HG03432 (cell line): ENCODE data around the gene PTBP3.
"Not testable (repeated sequence)": the region's sequence is repeated elsewhere in the genome, so short reads cannot be mapped to it uniquely, and the experiment has no call there.

Source experiments
- ATAC-seq: cut with Tn5 transposase; IDR thresholded peaks from one replicate; pipeline ENCODE4 v1.9.1; 2021; ENCODE audit warnings: mild to moderate bottlenecking, moderate library complexity; ENCODE audit not compliant: unreplicated experiment

PTBP3 gene

GRCh38 chr9:112274600-112274999 lies 58.8 kb downstream of the PTBP3 start:
- ATAC-seq: no peak

- ATAC-seq: no peak
These were observed 59.5 kb downstream of the PTBP3 start for GRCh38 chr9:112273876-112274275.

- ATAC-seq: no peak
These were observed 61.8 kb downstream of the PTBP3 start for GRCh38 chr9:112271466-112272098.

GRCh38 chr9:112268413-112268812 lies 65.0 kb downstream of the PTBP3 start:
- ATAC-seq: no peak

- ATAC-seq: not testable (repeated sequence)
These were observed 66.3 kb downstream of the PTBP3 start for GRCh38 chr9:112267086-112267485.

GRCh38 chr9:112265391-112265790 lies 68.0 kb downstream of the PTBP3 start:
- ATAC-seq: no peak

GRCh38 chr9:112262577-112262976 lies 70.8 kb downstream of the PTBP3 start:
- ATAC-seq: no peak

GRCh38 chr9:112261133-112261532 lies 72.3 kb downstream of the PTBP3 start:
- no peak for ATAC-seq

GRCh38 chr9:112258106-112258505 lies 75.3 kb downstream of the PTBP3 start:
- ATAC-seq: no peak

GRCh38 chr9:112252194-112252593 lies 81.2 kb downstream of the PTBP3 start:
- no peak for ATAC-seq

- ATAC-seq: peak; percentile 95
These were observed 84.1 kb downstream of the PTBP3 start for GRCh38 chr9:112249277-112249676.

- ATAC-seq: no peak
These were observed 84.7 kb downstream of the PTBP3 start for GRCh38 chr9:112248722-112249121.

GRCh38 chr9:112247090-112247489 lies 86.3 kb downstream of the PTBP3 start:
- ATAC-seq: no peak

GRCh38 chr9:112245126-112245525 lies 88.3 kb downstream of the PTBP3 start:
- ATAC-seq: no peak

- no peak for ATAC-seq
These were observed 91.1 kb downstream of the PTBP3 start for GRCh38 chr9:112242147-112242804.

GRCh38 chr9:112241491-112241890 lies 91.9 kb downstream of the PTBP3 start:
- ATAC-seq: no peak

GRCh38 chr9:112239708-112240107 lies 93.7 kb downstream of the PTBP3 start:
- ATAC-seq: no peak

- ATAC-seq: no peak
These were observed 94.1 kb downstream of the PTBP3 start for GRCh38 chr9:112239284-112239683.

GRCh38 chr9:112234779-112235178 lies 98.6 kb downstream of the PTBP3 start:
- ATAC-seq: no peak

GRCh38 chr9:112233769-112234168 lies 99.7 kb downstream of the PTBP3 start:
- ATAC-seq: no peak

- no peak for ATAC-seq
These were observed 101.2 kb downstream of the PTBP3 start for GRCh38 chr9:112232233-112232632.

- ATAC-seq: no peak
These were observed 107.3 kb downstream of the PTBP3 start for GRCh38 chr9:112226091-112226490.
